H9 (cell line): ENCODE results near the gene GTF3A. TPM values are rescaled to one million over a fixed set of nuclear protein-coding genes. Genes with fewer than 3 reads are reported as not detected.
A peak's percentile ranks its signal among the peaks of the same experiment; 100 is the strongest.

Source experiments
- DNase-seq: peaks from one replicate; pipeline ENCODE4 v3.0.0-alpha.2; 2017
- H2AFZ ChIP-seq: one replicate; pipeline ENCODE4 v1.6.1; 2013; ENCODE audit warnings: mild to moderate bottlenecking, low read length, control low read depth, moderate library complexity
- H2AK5ac ChIP-seq: 2 replicates; pipeline ENCODE4 v1.6.1; 2013; ENCODE audit warnings: low read length, control low read depth, mixed read lengths; ENCODE audit not compliant: insufficient read length
- H2BK120ac ChIP-seq: one replicate; pipeline ENCODE4 v1.6.1; 2013; ENCODE audit warnings: low read depth, mild to moderate bottlenecking, low read length, control low read depth, inconsistent platforms; ENCODE audit not compliant: poor library complexity, severe bottlenecking
- H2BK12ac ChIP-seq: 2 replicates; pipeline ENCODE4 v1.6.1; 2013; ENCODE audit warnings: low read length, control low read depth, mixed read lengths, low read depth; ENCODE audit not compliant: insufficient read length
- H2BK15ac ChIP-seq: 2 replicates; pipeline ENCODE4 v1.6.1; 2013; ENCODE audit warnings: low read depth, low read length, control low read depth
- H2BK20ac ChIP-seq: one replicate; pipeline ENCODE4 v1.6.1; 2013; ENCODE audit warnings: low read depth, mild to moderate bottlenecking, low read length, control low read depth, inconsistent platforms; ENCODE audit not compliant: poor library complexity, severe bottlenecking
- H2BK5ac ChIP-seq: 2 replicates; pipeline ENCODE4 v1.6.1; 2013; ENCODE audit warnings: low read length, control low read depth, mixed read lengths; ENCODE audit not compliant: insufficient read length
- H3K14ac ChIP-seq: 2 replicates; pipeline ENCODE4 v1.6.1; 2013; ENCODE audit warnings: low read length, control low read depth; ENCODE audit not compliant: insufficient read depth
- H3K18ac ChIP-seq: 2 replicates; pipeline ENCODE4 v1.6.1; 2013; ENCODE audit warnings: low read depth, mild to moderate bottlenecking, mixed read lengths, low read length, control low read depth; ENCODE audit not compliant: insufficient read length
- H3K23ac ChIP-seq: 2 replicates; pipeline ENCODE4 v1.6.1; 2013; ENCODE audit warnings: low read length, control low read depth, mixed read lengths, low read depth; ENCODE audit not compliant: insufficient read length
- H3K23me2 ChIP-seq: 2 replicates; pipeline ENCODE4 v1.6.1; 2013; ENCODE audit warnings: low read depth, mild to moderate bottlenecking, mixed read lengths, low read length, control low read depth; ENCODE audit not compliant: insufficient read length, poor library complexity, severe bottlenecking
- H3K27ac ChIP-seq: 2 replicates; pipeline ENCODE4 v1.5.1; 2013; ENCODE audit warnings: low read length, control low read depth, mixed read lengths, low read depth; ENCODE audit not compliant: insufficient read length
- H3K27me3 ChIP-seq: 2 replicates; pipeline ENCODE4 v1.6.1; 2013; ENCODE audit warnings: low read length, control low read depth, inconsistent platforms; ENCODE audit not compliant: insufficient read depth
- H3K4ac ChIP-seq: 2 replicates; pipeline ENCODE4 v1.6.1; 2013; ENCODE audit warnings: low read depth, mild to moderate bottlenecking, control low read depth, inconsistent platforms, low read length, moderate library complexity
- H3K4me1 ChIP-seq: 2 replicates; pipeline ENCODE4 v1.6.1; 2013; ENCODE audit warnings: low read length, control low read depth, inconsistent platforms; ENCODE audit not compliant: insufficient read depth
- H3K4me2 ChIP-seq: 2 replicates; pipeline ENCODE4 v1.6.1; 2013; ENCODE audit warnings: low read length, control low read depth, mixed read lengths; ENCODE audit not compliant: insufficient read length, insufficient read depth
- H3K56ac ChIP-seq: 2 replicates; pipeline ENCODE4 v1.6.1; 2013; ENCODE audit warnings: low read depth, mild to moderate bottlenecking, mixed read lengths, low read length, control low read depth; ENCODE audit not compliant: insufficient read length
- H3K79me1 ChIP-seq: 2 replicates; pipeline ENCODE4 v1.6.1; 2013; ENCODE audit warnings: low read depth, mild to moderate bottlenecking, moderate library complexity, low read length, control low read depth, inconsistent platforms; ENCODE audit not compliant: insufficient read depth, poor library complexity, severe bottlenecking
- H3K79me2 ChIP-seq: 2 replicates; pipeline ENCODE4 v1.6.1; 2013; ENCODE audit warnings: low read length, control low read depth, inconsistent platforms; ENCODE audit not compliant: insufficient read depth
- H3K9ac ChIP-seq: 2 replicates; pipeline ENCODE4 v1.6.1; 2013; ENCODE audit warnings: low read length, control low read depth, mixed read lengths; ENCODE audit not compliant: insufficient read length; ENCODE audit errors: extremely low read depth
- H3K9me3 ChIP-seq: one replicate; pipeline ENCODE4 v1.6.1; 2013; ENCODE audit warnings: low read depth, low read length, inconsistent platforms; ENCODE audit not compliant: control insufficient read depth
- H3T11ph ChIP-seq: one replicate; pipeline ENCODE4 v1.6.1; 2013; ENCODE audit warnings: mild to moderate bottlenecking, low read length, control low read depth, inconsistent platforms
- H4K20me1 ChIP-seq: one replicate; pipeline ENCODE4 v1.6.1; 2013; ENCODE audit not compliant: control insufficient read depth, insufficient read length, insufficient read depth
- H4K5ac ChIP-seq: 2 replicates; pipeline ENCODE4 v1.6.1; 2013; ENCODE audit warnings: low read depth, mild to moderate bottlenecking, mixed read lengths, low read length, control low read depth; ENCODE audit not compliant: insufficient read length
- H4K8ac ChIP-seq: replicated peaks from 2 replicates; pipeline ENCODE4 v1.6.1; 2013; ENCODE audit warnings: low read length, control low read depth, mixed read lengths, low read depth; ENCODE audit not compliant: insufficient read length
- H4K91ac ChIP-seq: 2 replicates; pipeline ENCODE4 v1.6.1; 2013; ENCODE audit warnings: low read depth, mild to moderate bottlenecking, moderate library complexity, mixed read lengths, low read length, control low read depth; ENCODE audit not compliant: insufficient read length
- H3K27ac Mint-ChIP-seq, 3 experiments: 2 replicates in 2 of 3; 3 replicates in 1 of 3; pipeline ENCODE4 v1.8.0; 2020 to 2021; ENCODE audit warnings: mixed read lengths in 3 of 3, mild to moderate bottlenecking in 1 of 3, moderate library complexity in 1 of 3
- H3K27me3 Mint-ChIP-seq: 2 replicates; pipeline ENCODE4 v1.8.0; 2021; ENCODE audit warnings: low read depth, mild to moderate bottlenecking, moderate library complexity, mixed read lengths
- H3K36me3 Mint-ChIP-seq, 3 experiments: 2 replicates in 2 of 3; 3 replicates in 1 of 3; pipeline ENCODE4 v1.8.0; 2020 to 2021; ENCODE audit warnings: low read depth in 3 of 3, mixed read lengths in 3 of 3; ENCODE audit not compliant: insufficient read depth in 1 of 3
- H3K4me1 Mint-ChIP-seq, 2 experiments: 2 replicates each; pipeline ENCODE4 v1.8.0; 2020; ENCODE audit warnings: mixed read lengths in 2 of 2
- H3K4me3 Mint-ChIP-seq, 2 experiments: 2 replicates in 1 of 2; 3 replicates in 1 of 2; pipeline ENCODE4 v1.8.0; 2020 to 2021; ENCODE audit warnings: mild to moderate bottlenecking in 2 of 2, mixed read lengths in 2 of 2, moderate library complexity in 1 of 2
- H3K9me3 Mint-ChIP-seq, 2 experiments: 2 replicates in 1 of 2; 3 replicates in 1 of 2; pipeline ENCODE4 v1.8.0; 2020; ENCODE audit warnings: mild to moderate bottlenecking in 2 of 2, mixed read lengths in 2 of 2, moderate library complexity in 1 of 2
- CTCF ChIP-seq: fragments of 200-600 bp; sonication (generic); conservative IDR thresholded peaks from 3 replicates; pipeline ENCODE4 v1.8.0; 2021; ENCODE audit warnings: antibody characterized with exemption, mild to moderate bottlenecking
- WGBS: extraction: QIAGEN DNeasy Blood & Tissue Kit; methylation state at CpG from one replicate; pipeline ENCODE4 v1.1.7; 2013; ENCODE audit warnings: missing lambda C conversion rate, low lambda C conversion rate, mixed read lengths; ENCODE audit not compliant: insufficient read length; ENCODE audit errors: extremely low coverage; 5-methylcytosine and 5-hydroxymethylcytosine counted together
- total RNA-seq: library from RNA; stranded (reverse); gene quantifications from 2 replicates; pipeline ENCODE4 v1.2.1, GENCODE V29; 2021

The GTF3A gene
- total RNA-seq, 1 experiment from 2014 or later, result 70.0 TPM

- Histone ChIP-seq H3K27ac (no peak overlapping the region), H3K4me1 (no peaks in the 10 kb centered on the region; the same call in 1 of the 2 replicates), H4K20me1 (no peaks in the 10 kb centered on the region), H3K9me3 (no peaks in the 10 kb centered on the region), H4K91ac (no peak overlapping the region), H3K79me1 (no peaks in the 10 kb centered on the region), H3K27me3 (no peaks in the 10 kb centered on the region; the same call in 1 of the 2 replicates), H4K5ac (no peak overlapping the region), H3K4ac (no peak overlapping the region), H2BK12ac (no peak overlapping the region), H3K23me2 (peaks cover 16% of the 10 kb centered on the region), H3K18ac (no peak overlapping the region), H4K8ac (no peak overlapping the region), H3K9ac (no peak overlapping the region), H3K23ac (no peak overlapping the region), H3K79me2 (no peaks in the 10 kb centered on the region; the same call in 1 of the 2 replicates), H3K14ac (no peak overlapping the region), H3K4me2 (no peak overlapping the region), H2AFZ (no peak overlapping the region), H3K56ac (no peak overlapping the region), H2BK120ac (no peak overlapping the region), H3T11ph (no peak overlapping the region), H2BK20ac (no peak overlapping the region), H2BK5ac (no peak overlapping the region), H2AK5ac (no peak overlapping the region), H2BK15ac (no peak overlapping the region)
- H3K36me3 Mint-ChIP-seq, result no peaks in the 10 kb centered on the region; a peak in 1 of 7 replicates
- no CpG with 5 or more reads among the region's 8 CpGs for WGBS
- DNase-seq, result no peak
- H3K27ac Mint-ChIP-seq, result peak overlapping the region in 1 of 3 experiments; percentile 23; a peak in 2 of 7 replicates
- peaks cover 16 to 18% of the 10 kb centered on the region in 2 experiments for H3K4me1 Mint-ChIP-seq
- peaks cover 45% of the 10 kb centered on the region for H3K27me3 Mint-ChIP-seq
- H3K9me3 Mint-ChIP-seq, result no peaks in the 10 kb centered on the region; a peak in 1 of 5 replicates
- H3K4me3 Mint-ChIP-seq, result no peak overlapping the region
- no peak for TF ChIP-seq CTCF
Measured at GRCh38 chr13:27421101-27421871, 3.1 kb upstream of the GTF3A start.
